Stimulated activated CD8-positive, alpha-beta memory T cell treated with anti-CD3 and anti-CD28 coated beads, Interleukin-4, amount 100 ng/mL, for 1 hour (primary cell): ENCODE measurements around the gene MCC.

Experiments used
- DNase-seq, 2 donors: peaks; one replicate each; pipeline ENCODE4 v3.0.0-alpha.2; 2020; ENCODE audit warnings: low read depth in 2 of 2, low spot score in 1 of 2

MCC gene

DNA sequence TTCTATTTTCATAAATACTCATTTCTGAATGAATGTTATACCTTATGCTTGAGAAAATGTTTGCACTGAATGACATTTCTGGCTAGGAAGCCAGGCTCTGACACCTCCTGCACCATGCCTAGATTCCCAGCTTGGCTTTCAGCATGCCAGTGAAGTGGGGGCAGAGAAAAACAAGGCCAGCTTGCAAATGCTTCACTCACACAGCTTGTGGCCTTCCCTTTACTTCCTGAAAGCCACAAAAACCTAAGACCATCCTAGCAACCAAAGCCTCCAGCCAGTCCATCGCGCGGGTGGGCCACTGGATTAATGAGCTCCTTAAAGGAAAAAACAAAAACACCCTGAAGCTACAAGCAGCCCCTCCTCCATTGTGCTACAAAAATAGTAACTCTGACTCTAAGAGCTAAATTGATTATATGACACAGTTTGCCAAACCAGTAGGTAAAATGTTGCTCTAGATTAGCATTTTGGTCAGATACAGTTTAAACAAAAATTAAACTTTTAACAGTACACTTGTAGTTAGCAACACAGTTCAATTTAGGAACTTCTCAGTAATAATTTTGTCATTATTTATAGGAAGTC lies 213.3 kb downstream of the MCC start:
- no peak for DNase-seq

- no peak for DNase-seq
These were observed 214.3 kb downstream of the MCC start for GRCh38 chr5:113273948-113274347.

GRCh38 chr5:113271745-113272454 lies 216.4 kb downstream of the MCC start:
- DNase-seq = no peak

- DNase-seq = no peak
These were observed 217.2 kb downstream of the MCC start for GRCh38 chr5:113271015-113271414.

GRCh38 chr5:113270086-113270485 lies 218.2 kb downstream of the MCC start:
- DNase-seq = no peak

DNA sequence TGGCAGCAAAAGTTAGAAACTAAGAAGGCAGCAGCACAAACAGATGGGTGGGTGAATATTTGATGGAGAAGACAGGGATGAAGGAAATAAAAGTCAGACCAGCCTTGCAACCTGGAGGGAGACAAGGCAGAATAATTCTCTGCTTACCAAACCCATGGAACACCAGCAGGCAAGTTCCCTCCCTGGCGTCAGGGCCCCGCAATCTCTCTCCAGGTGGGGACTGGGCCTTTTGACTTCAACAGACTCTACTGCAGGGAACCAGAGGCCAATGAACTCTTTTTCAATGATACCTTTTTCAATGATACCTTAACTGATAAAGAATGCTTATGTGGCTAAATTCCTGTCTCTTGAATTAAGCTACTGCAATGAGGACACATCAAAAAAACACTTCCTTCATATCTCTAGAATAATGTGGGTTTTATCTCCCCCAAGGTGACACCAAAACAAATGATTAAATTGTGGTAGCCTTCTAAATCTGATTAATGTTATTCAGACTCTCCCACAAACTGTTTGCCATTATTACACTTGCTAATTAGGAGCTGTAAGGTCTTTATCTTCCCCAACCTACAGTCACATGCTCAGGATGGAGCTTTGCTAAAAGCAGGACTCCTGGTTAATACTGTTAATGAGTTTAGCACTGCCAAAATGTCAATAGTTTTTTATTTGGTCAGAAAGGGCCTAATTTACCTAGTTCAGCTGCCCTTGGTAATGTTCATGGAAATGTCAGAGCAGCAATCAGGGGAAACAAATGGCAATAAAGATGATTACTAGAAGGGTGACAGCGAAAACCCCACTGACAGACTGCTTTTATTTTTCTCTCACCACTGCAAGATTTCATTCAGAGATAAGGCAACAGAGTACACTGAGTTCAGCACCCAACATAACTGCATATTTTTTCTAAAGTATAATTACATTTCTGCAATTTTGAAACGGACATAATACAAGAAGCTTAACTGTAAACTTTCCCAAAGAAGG lies 218.9 kb downstream of the MCC start:
- DNase-seq = no peak

- DNase-seq = no peak
These were observed 220.0 kb downstream of the MCC start for GRCh38 chr5:113268232-113268631.

DNA sequence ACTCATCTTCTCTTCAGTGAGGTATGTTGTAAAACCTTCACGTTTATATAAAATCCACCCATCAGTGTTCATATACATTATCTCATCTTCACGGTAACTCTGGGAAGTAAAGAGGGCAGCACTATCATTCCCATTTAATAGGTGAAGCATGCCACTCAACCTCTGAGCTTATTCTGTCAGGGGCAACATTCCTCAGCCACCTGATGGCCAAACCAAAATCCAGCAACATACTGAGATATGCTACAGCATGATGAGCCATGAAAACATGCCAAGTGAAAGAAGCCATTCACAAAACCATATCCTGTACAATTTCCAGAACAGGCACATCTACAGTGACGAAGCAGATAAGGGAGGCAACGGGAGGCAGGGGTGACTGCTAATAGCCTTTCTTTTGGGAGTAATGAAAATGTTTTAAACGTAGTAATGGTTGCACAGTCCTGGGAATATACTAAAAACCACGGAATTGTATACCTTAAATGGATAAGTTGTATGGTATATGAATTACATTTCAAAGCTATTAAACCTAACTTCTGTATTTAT lies 220.8 kb downstream of the MCC start:
- DNase-seq = no peak

- DNase-seq = no peak
These were observed 221.4 kb downstream of the MCC start for GRCh38 chr5:113266913-113267227.

DNA sequence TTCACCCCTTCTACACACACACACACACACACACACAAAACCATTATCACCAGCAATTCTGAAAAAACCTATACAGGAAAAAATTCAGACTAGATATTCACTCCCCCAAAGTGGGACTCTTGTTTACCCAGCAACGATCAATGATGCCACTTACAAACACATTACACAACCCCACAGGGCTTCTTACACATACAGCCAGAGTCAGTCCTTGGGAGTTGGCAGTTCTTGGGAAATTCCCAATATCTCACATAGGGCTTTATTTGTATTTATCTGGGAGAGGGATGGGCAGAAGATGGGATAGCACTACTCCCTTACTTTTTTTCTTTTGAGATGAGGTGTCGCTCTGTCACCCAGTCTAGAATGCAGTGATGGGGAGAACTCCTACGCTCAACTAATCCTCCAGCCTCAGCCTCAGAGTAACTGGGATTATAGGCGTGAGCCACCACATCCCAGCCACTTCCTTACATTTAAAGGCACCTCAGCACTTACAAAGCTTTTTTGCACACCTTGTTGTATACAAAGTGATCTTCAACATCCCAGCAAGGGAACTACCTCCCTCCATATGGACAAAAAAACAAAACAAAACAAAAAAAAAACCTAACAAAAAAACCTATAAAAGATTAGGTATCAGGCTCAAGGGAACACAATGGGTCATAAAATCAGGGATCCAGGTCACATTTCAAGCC lies 221.9 kb downstream of the MCC start:
- DNase-seq = no peak

- no peak for DNase-seq
These were observed 223.1 kb downstream of the MCC start for GRCh38 chr5:113265190-113265589.

- DNase-seq = no peak
These were observed 224.2 kb downstream of the MCC start for GRCh38 chr5:113264046-113264445.

DNA sequence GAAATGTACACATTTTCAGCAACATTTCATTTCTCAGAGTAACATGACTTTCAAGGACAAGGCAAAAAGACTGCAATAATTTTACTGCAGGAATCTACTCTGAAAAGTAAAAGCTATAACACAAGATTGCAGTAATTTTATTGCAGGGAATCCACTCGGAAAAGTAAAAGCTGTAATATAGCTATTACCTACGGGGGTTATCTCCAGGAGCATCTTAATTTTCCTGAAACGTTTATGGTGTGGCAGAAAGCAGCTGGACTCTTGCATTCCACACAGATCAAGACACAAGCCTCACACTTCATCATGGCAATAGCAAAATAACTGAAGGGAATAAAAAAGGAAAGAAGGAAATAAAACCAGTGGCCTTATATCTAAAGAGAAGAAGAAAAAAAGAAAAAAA lies 224.7 kb downstream of the MCC start:
- no peak for DNase-seq

GRCh38 chr5:113262674-113263073 lies 225.6 kb downstream of the MCC start:
- DNase-seq = no peak

DNA sequence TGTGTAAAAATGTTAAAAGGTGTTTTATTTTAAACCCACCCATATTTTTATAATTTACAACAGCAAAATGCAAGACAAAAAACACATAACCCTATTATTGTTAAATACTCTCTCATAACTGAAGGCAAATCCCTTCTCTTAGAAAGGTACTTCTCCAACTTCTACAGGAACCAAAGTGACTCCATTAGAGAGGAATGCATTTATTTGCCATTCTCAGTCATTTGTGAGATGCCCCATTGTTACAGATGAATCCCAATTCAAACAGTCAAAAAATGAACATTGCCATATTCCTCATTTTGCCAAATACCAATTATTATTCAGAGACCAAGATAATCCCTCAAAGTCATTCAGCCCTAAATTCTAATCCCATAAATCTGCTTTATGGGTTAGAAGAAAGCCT lies 229.2 kb downstream of the MCC start:
- DNase-seq = no peak

- no peak for DNase-seq
These were observed 230.7 kb downstream of the MCC start for GRCh38 chr5:113257545-113257944.

DNA sequence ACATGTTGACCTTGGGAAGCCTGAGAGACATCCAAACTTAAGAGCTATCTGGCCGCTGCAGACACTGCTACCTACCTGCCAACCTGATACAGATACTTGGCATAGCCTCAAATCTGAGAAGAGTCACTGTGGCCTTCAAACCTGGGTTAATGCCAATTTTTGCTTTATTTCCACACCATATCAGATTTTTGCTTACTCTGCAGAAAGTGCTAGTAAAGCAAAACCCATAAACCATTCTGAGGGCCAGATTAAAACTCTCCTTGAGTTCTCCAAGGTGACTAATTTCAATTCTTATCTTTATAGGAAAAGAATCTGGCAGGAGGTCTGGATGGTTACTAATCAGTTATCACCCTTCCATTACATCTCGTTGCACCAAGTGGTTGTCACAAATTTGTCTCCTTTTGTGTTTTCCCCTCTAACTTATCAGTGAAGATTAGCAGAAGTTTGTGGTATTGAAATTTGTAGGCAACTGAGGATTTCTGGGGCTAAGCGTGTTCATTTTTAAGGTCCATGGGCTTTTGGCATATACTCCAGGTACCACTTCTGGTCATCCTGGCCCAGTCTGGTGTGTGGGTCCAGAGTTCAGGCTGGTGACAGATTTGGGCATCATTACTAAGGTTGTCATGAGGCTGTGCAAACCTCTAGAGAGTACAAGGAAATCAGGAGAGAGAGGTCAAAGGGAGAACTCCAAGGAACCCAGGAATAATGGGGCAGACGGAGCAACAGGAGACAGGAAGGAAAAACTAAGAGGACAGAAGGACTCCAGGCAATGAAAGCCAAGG lies 231.4 kb downstream of the MCC start:
- no peak for DNase-seq

GRCh38 chr5:113255579-113256386 lies 232.5 kb downstream of the MCC start:
- no peak for DNase-seq

GRCh38 chr5:113255105-113255504 lies 233.1 kb downstream of the MCC start:
- no peak for DNase-seq

DNA sequence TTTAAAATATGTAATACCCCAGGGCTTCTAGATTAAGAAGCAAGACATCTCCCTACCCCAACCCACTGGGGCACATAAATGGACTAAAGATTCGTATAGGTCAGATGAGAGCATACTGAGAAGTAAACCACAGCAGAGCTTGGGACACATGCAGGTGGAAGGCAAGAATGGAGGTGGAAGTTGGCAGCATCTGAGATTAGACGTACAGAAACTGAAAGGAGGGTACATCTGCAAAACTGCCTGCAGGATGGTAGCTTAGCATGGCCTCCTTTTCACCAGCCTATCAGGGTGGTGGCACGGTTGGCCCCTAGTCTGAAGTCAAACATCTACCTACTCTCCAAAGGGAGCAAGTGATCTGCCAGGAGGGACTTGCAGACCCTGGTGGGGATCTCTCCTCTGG lies 235.2 kb downstream of the MCC start:
- no peak for DNase-seq
